Measurements from ENCODE around the gene KRTAP5-8. TPM values are rescaled to one million over a fixed set of nuclear protein-coding genes. Genes with fewer than 3 reads are reported as not detected.
"Not testable (repeated sequence)": the region's sequence is repeated elsewhere in the genome, so short reads cannot be mapped to it uniquely, and the experiment has no call there.

Gene KRTAP5-8
- total and polyA plus RNA-seq, 2 experiments from 2014 or later: not detected

- Histone ChIP-seq H3K36me3 (replicated peaks; ENCODE audit: insufficient read depth, low read depth) (no peaks in the 10 kb centered on the region), H3K4me3 (no peak overlapping the region), H3K4me1 (ENCODE audit: insufficient read depth) (peaks cover 4% of the 10 kb centered on the region), H3K4me2 (no peak overlapping the region), H3K27me3 (no peaks in the 10 kb centered on the region), H3K79me2 (no peaks in the 10 kb centered on the region), H3K9me3 (ENCODE audit: low read depth) (no peaks in the 10 kb centered on the region), H2AFZ (no peak overlapping the region), H3K9me2 (replicated peaks; ENCODE audit: insufficient read depth) (no peaks in the 10 kb centered on the region), H3K27ac (no peak overlapping the region), H4K20me1 (ENCODE audit: insufficient read depth, poor library complexity, severe bottlenecking) (no peaks in the 10 kb centered on the region)
- TF ChIP-seq, protein P1, sequence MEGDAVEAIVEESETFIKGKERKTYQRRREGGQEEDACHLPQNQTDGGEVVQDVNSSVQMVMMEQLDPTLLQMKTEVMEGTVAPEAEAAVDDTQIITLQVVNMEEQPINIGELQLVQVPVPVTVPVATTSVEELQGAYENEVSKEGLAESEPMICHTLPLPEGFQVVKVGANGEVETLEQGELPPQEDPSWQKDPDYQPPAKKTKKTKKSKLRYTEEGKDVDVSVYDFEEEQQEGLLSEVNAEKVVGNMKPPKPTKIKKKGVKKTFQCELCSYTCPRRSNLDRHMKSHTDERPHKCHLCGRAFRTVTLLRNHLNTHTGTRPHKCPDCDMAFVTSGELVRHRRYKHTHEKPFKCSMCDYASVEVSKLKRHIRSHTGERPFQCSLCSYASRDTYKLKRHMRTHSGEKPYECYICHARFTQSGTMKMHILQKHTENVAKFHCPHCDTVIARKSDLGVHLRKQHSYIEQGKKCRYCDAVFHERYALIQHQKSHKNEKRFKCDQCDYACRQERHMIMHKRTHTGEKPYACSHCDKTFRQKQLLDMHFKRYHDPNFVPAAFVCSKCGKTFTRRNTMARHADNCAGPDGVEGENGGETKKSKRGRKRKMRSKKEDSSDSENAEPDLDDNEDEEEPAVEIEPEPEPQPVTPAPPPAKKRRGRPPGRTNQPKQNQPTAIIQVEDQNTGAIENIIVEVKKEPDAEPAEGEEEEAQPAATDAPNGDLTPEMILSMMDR (IDR thresholded peaks at IDR 0.05; ENCODE audit: poor library complexity): no peak
- TF ChIP-seq EZH2 (IDR thresholded peaks at IDR 0.05; ENCODE audit: borderline replicate concordance): no peak
- no peak for TF ChIP-seq EZH2phosphoT487 (IDR thresholded peaks at IDR 0.05; ENCODE audit: low read depth, severe bottlenecking, unreplicated experiment)
- DNase-seq (ENCODE audit: low spot score): peak; percentile 26
- 89% methylated on average over 2 of the region's 2 CpGs for WGBS (ENCODE audit: low lambda C conversion rate, missing lambda C conversion rate)
Observed at GRCh38 chr11:71525938-71526495, 11.8 kb upstream of the KRTAP5-8 start.

GRCh38 chr11:71526796-71527575 is 10.8 kb upstream of the KRTAP5-8 start, which contains the start of gene KRTAP5-7:
Gene KRTAP5-7 (plus strand): TSS chr11:71527267. CDS start chr11:71527301, 34 bp downstream.
- H3K9me3 ChIP-seq (ENCODE audit: low read depth): not testable (repeated sequence)

GRCh38 chr11:71527576-71528210 is 10.1 kb upstream of the KRTAP5-8 start:
- H3K36me3 ChIP-seq (replicated peaks; ENCODE audit: insufficient read depth, low read depth): no peaks in the 10 kb centered on the region
- no peak overlapping the region for H2AFZ ChIP-seq
- H4K20me1 ChIP-seq (ENCODE audit: insufficient read depth, poor library complexity, severe bottlenecking): no peaks in the 10 kb centered on the region
- 92% methylated on average over 6 of the region's 6 CpGs for WGBS (ENCODE audit: low lambda C conversion rate, missing lambda C conversion rate)
- no peak overlapping the region for H3K27ac ChIP-seq
- no peak for DNase-seq (ENCODE audit: low spot score)
- H3K79me2 ChIP-seq: no peaks in the 10 kb centered on the region
- no peaks in the 10 kb centered on the region for H3K9me3 ChIP-seq (ENCODE audit: low read depth)
- no peak overlapping the region for H3K4me3 ChIP-seq
- H3K9me2 ChIP-seq (replicated peaks; ENCODE audit: insufficient read depth): no peaks in the 10 kb centered on the region
- H3K4me1 ChIP-seq (ENCODE audit: insufficient read depth): peaks cover 4% of the 10 kb centered on the region
- no peak overlapping the region for H3K4me2 ChIP-seq
- no peak for TF ChIP-seq EZH2 (IDR thresholded peaks at IDR 0.05; ENCODE audit: borderline replicate concordance)
- no peak for TF ChIP-seq EZH2phosphoT487 (IDR thresholded peaks at IDR 0.05; ENCODE audit: low read depth, severe bottlenecking, unreplicated experiment)
- TF ChIP-seq, protein P1 (IDR thresholded peaks at IDR 0.05; ENCODE audit: poor library complexity): no peak
- H3K27me3 ChIP-seq: no peaks in the 10 kb centered on the region

More at GRCh38 chr11:71526796-71527575, 10.8 kb upstream of the KRTAP5-8 start, which contains the start of gene KRTAP5-7:
- H3K27me3 ChIP-seq; H3K27ac ChIP-seq; H2AFZ ChIP-seq; H3K79me2 ChIP-seq; H3K4me2 ChIP-seq; H3K9me2 ChIP-seq (replicated peaks; ENCODE audit: insufficient read depth); H4K20me1 ChIP-seq (ENCODE audit: insufficient read depth, poor library complexity, severe bottlenecking); H3K4me1 ChIP-seq (ENCODE audit: insufficient read depth); H3K36me3 ChIP-seq (replicated peaks; ENCODE audit: insufficient read depth, low read depth); H3K4me3 ChIP-seq; DNase-seq (ENCODE audit: low spot score): not testable (repeated sequence)
- 85% methylated on average over 8 of the region's 10 CpGs for WGBS (ENCODE audit: low lambda C conversion rate, missing lambda C conversion rate)

DNA sequence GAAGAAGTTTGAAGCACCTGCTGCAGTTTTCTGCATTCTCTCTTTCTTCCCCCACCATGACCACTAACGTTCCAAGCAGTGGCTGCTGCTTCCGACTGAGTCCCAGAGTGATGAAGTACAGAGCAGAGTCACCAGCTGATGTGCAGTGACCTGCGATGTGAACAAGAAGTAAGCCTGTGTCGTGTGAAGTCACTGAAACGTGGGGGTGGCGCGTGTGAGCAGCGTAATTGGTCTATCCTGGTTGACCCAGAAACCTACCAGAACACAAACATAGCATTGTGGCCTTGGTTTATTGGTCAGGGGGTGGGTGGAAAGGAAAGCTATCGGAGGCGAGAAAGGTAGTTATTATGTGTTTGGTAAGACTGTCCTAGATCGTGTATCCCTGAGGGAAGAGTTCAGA is 7.2 kb upstream of the KRTAP5-8 start:
- Histone ChIP-seq H3K27ac (no peak overlapping the region), H3K4me1 (ENCODE audit: insufficient read depth) (peaks cover 11% of the 10 kb centered on the region), H2AFZ (no peak overlapping the region), H3K9me3 (ENCODE audit: low read depth) (no peaks in the 10 kb centered on the region), H3K36me3 (replicated peaks; ENCODE audit: insufficient read depth, low read depth) (no peaks in the 10 kb centered on the region), H4K20me1 (ENCODE audit: insufficient read depth, poor library complexity, severe bottlenecking) (no peaks in the 10 kb centered on the region), H3K4me2 (no peak overlapping the region), H3K4me3 (no peak overlapping the region), H3K79me2 (no peaks in the 10 kb centered on the region), H3K9me2 (replicated peaks; ENCODE audit: insufficient read depth) (no peaks in the 10 kb centered on the region), H3K27me3 (no peaks in the 10 kb centered on the region)
- TF ChIP-seq EZH2 (IDR thresholded peaks at IDR 0.05; ENCODE audit: borderline replicate concordance) (no peak), EZH2phosphoT487 (IDR thresholded peaks at IDR 0.05; ENCODE audit: low read depth, severe bottlenecking, unreplicated experiment) (no peak)
- TF ChIP-seq, protein P1 (IDR thresholded peaks at IDR 0.05; ENCODE audit: poor library complexity): no peak
- WGBS (ENCODE audit: low lambda C conversion rate, missing lambda C conversion rate): 91% methylated on average over 11 of the region's 11 CpGs
- no peak for DNase-seq (ENCODE audit: low spot score)
